ENCODE data around the gene NFATC2. TPM values are rescaled to one million over a fixed set of nuclear protein-coding genes. Genes with fewer than 3 reads are reported as not detected.

Gene NFATC2
- total and polyA plus RNA-seq, 2 experiments from 2014 or later: 0.52 to 0.59 TPM

GRCh38 chr20:51517839-51518238 lies 24.7 kb downstream of the NFATC2 start:
- Histone ChIP-seq H3K79me2 (replicated peaks; ENCODE audit: insufficient read depth) (no peaks in the 10 kb centered on the region), H3K27me3 (ENCODE audit: insufficient read depth) (no peaks in the 10 kb centered on the region), H3F3A (replicated peaks; ENCODE audit: low read depth) (no peaks in the 10 kb centered on the region), H3K4me1 (ENCODE audit: insufficient read depth) (no peaks in the 10 kb centered on the region), H3K4me2 (no peak overlapping the region), H3K9me2 (ENCODE audit: insufficient read depth) (no peaks in the 10 kb centered on the region), H3K4me3 (no peak overlapping the region), H3K36me3 (ENCODE audit: insufficient read depth) (no peaks in the 10 kb centered on the region), H3K27ac (ENCODE audit: low read depth) (no peak overlapping the region), H4K20me1 (replicated peaks; ENCODE audit: insufficient read depth) (no peaks in the 10 kb centered on the region), H2AFZ (no peak overlapping the region)
- no peak overlapping the region for H3K4me3 Mint-ChIP-seq
- no peaks in the 10 kb centered on the region for H3K36me3 Mint-ChIP-seq (ENCODE audit: low read depth)
- H3K9me3 Mint-ChIP-seq: no peaks in the 10 kb centered on the region
- no peaks in the 10 kb centered on the region for H3K4me1 Mint-ChIP-seq
- peaks cover 4% of the 10 kb centered on the region for H3K27me3 Mint-ChIP-seq (ENCODE audit: insufficient read depth, low read depth, poor library complexity)
- no peak overlapping the region for H3K27ac Mint-ChIP-seq
- TF ChIP-seq REST (IDR thresholded peaks at IDR 0.05; ENCODE audit: unreplicated experiment) (no peak), ZNF331 (CRISPR knock-in tag; IDR thresholded peaks at IDR 0.05; ENCODE audit: low read depth) (no peak), POLR2AphosphoS5 (IDR thresholded peaks at IDR 0.05; ENCODE audit: low read depth) (no peak), EZH2phosphoT487 (IDR thresholded peaks at IDR 0.05; ENCODE audit: unreplicated experiment) (no peak), JUNB (IDR thresholded peaks at IDR 0.05; ENCODE audit: unreplicated experiment) (no peak), NANOG (IDR thresholded peaks at IDR 0.05; ENCODE audit: borderline replicate concordance) (no peak), ZNF114 (CRISPR knock-in tag; IDR thresholded peaks at IDR 0.05) (no peak), CREB1 (CRISPR knock-in tag; IDR thresholded peaks at IDR 0.05; ENCODE audit: low read depth) (no peak), STAT1 (IDR thresholded peaks at IDR 0.05; ENCODE audit: unreplicated experiment) (no peak)
- TF ChIP-seq, protein P1, sequence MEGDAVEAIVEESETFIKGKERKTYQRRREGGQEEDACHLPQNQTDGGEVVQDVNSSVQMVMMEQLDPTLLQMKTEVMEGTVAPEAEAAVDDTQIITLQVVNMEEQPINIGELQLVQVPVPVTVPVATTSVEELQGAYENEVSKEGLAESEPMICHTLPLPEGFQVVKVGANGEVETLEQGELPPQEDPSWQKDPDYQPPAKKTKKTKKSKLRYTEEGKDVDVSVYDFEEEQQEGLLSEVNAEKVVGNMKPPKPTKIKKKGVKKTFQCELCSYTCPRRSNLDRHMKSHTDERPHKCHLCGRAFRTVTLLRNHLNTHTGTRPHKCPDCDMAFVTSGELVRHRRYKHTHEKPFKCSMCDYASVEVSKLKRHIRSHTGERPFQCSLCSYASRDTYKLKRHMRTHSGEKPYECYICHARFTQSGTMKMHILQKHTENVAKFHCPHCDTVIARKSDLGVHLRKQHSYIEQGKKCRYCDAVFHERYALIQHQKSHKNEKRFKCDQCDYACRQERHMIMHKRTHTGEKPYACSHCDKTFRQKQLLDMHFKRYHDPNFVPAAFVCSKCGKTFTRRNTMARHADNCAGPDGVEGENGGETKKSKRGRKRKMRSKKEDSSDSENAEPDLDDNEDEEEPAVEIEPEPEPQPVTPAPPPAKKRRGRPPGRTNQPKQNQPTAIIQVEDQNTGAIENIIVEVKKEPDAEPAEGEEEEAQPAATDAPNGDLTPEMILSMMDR (conservative IDR thresholded peaks at IDR 0.05; ENCODE audit: low read depth in 2 of 2): no peak
- TF ChIP-seq, protein P2, sequence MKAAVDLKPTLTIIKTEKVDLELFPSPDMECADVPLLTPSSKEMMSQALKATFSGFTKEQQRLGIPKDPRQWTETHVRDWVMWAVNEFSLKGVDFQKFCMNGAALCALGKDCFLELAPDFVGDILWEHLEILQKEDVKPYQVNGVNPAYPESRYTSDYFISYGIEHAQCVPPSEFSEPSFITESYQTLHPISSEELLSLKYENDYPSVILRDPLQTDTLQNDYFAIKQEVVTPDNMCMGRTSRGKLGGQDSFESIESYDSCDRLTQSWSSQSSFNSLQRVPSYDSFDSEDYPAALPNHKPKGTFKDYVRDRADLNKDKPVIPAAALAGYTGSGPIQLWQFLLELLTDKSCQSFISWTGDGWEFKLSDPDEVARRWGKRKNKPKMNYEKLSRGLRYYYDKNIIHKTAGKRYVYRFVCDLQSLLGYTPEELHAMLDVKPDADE (IDR thresholded peaks at IDR 0.05): no peak
- ATAC-seq (no peak), DNase-seq (ENCODE audit: low spot score) (no peak)
